Measurements from ENCODE around the gene OR8B2. TPM values are rescaled to one million over a fixed set of nuclear protein-coding genes. Genes with fewer than 3 reads are reported as not detected.

The OR8B2 gene
- total and polyA plus RNA-seq, 8 donors = not detected

Other genes starting within 250 kb of the OR8B2 start
- gene OR10D3, start 201.2 kb downstream of the OR8B2 start, total RNA-seq = not detected
- gene OR10D3, start 201.2 kb downstream of the OR8B2 start, polyA plus RNA-seq = not detected
- not detected for gene OR8G1, start 143.4 kb downstream of the OR8B2 start, total RNA-seq
- gene OR8G1, start 143.4 kb downstream of the OR8B2 start, polyA plus RNA-seq = not detected
- not detected for gene OR8G5, start 128.1 kb downstream of the OR8B2 start, total RNA-seq
- under 1 TPM in 1 of 2 donors, not detected in 1; 0.16 TPM for gene OR8G5, start 128.1 kb downstream of the OR8B2 start, polyA plus RNA-seq
- gene OR8D1, start 70.5 kb downstream of the OR8B2 start, total RNA-seq = not detected
- not detected for gene OR8D1, start 70.5 kb downstream of the OR8B2 start, polyA plus RNA-seq
- not detected for gene OR8D2, start 64.3 kb downstream of the OR8B2 start, total RNA-seq
- gene OR8D2, start 64.3 kb downstream of the OR8B2 start, polyA plus RNA-seq = not detected
- gene OR8B3, start 14.5 kb upstream of the OR8B2 start, total RNA-seq = not detected
- not detected for gene OR8B3, start 14.5 kb upstream of the OR8B2 start, polyA plus RNA-seq
- not detected for gene OR8B4, start 40.4 kb upstream of the OR8B2 start, total RNA-seq
- not detected for gene OR8B4, start 40.4 kb upstream of the OR8B2 start, polyA plus RNA-seq
- gene OR8B8, start 61.2 kb upstream of the OR8B2 start, total RNA-seq = not detected
- not detected for gene OR8B8, start 61.2 kb upstream of the OR8B2 start, polyA plus RNA-seq
- not detected for gene OR8B12, start 159.2 kb upstream of the OR8B2 start, total RNA-seq
- gene OR8B12, start 159.2 kb upstream of the OR8B2 start, polyA plus RNA-seq = not detected
- gene OR8A1, start 185.5 kb upstream of the OR8B2 start, total RNA-seq = not detected
- under 1 TPM in 1 of 2 donors, not detected in 1; 0.02 TPM for gene OR8A1, start 185.5 kb upstream of the OR8B2 start, polyA plus RNA-seq
- gene PANX3, start 226.9 kb upstream of the OR8B2 start, total RNA-seq = not detected
- gene PANX3, start 226.9 kb upstream of the OR8B2 start, polyA plus RNA-seq = not detected
- 10 to 100 TPM; 12.9 to 20.0 (median 14.2) TPM for gene TBRG1, start 238.4 kb upstream of the OR8B2 start, total RNA-seq
- gene TBRG1, start 238.4 kb upstream of the OR8B2 start, polyA plus RNA-seq = 10 to 100 TPM; 26.9 to 49.2 TPM